Measurements from ENCODE around the gene SLC6A19. TPM values are rescaled to one million over a fixed set of nuclear protein-coding genes. Genes with fewer than 3 reads are reported as not detected.

The SLC6A19 gene
- total RNA-seq, 1 experiment from 2014 or later = not detected

GRCh38 chr5:1207555-1207954, 6.2 kb downstream of the SLC6A19 start:
- Histone ChIP-seq H3F3A (ENCODE audit: low read length, unreplicated experiment) (no peaks in the 10 kb centered on the region), H4K20me1 (ENCODE audit: low read length) (no peaks in the 10 kb centered on the region), H3K36me3 (ENCODE audit: low read depth, low read length) (no peaks in the 10 kb centered on the region), H3K9me3 (ENCODE audit: low read length) (no peaks in the 10 kb centered on the region), H3K27me3 (ENCODE audit: low read length) (peaks cover 3% of the 10 kb centered on the region; the same call in 1 of the 2 replicates), H3K27ac (ENCODE audit: low read length) (no peak overlapping the region), H3K9ac (ENCODE audit: low read length) (no peak overlapping the region), H3K4me1 (ENCODE audit: insufficient read depth, low read length) (no peaks in the 10 kb centered on the region), H3K79me2 (ENCODE audit: low read length) (no peaks in the 10 kb centered on the region), H3K4me3 (ENCODE audit: low read length) (no peak overlapping the region), H3K4me2 (ENCODE audit: low read length) (no peak overlapping the region), H3K9me2 (replicated peaks; ENCODE audit: low read length) (no peaks in the 10 kb centered on the region), H2AFZ (ENCODE audit: low read length) (no peak overlapping the region)
- DNase-seq = peak; percentile 24
- TF ChIP-seq EZH2phosphoT487 (IDR thresholded peaks at IDR 0.05; ENCODE audit: borderline replicate concordance, low read length) = no peak
- BruUV-seq (replicated peaks) = no TSS peak
- CTCF ChIA-PET = no interaction called here
- POLR2A ChIA-PET (ENCODE audit: unreplicated experiment) = no interaction called here
- ATAC-seq = no peak
- intact Hi-C loops (cut with micrococcal nuclease) = no loop called here

GRCh38 chr5:1208221-1208742, 6.9 kb downstream of the SLC6A19 start:
- H3K4me1 ChIP-seq (ENCODE audit: insufficient read depth, low read length) = no peaks in the 10 kb centered on the region
- DNase-seq = no peak
- ATAC-seq = no peak
- intact Hi-C loops (cut with micrococcal nuclease) = no loop called here
- H3K27me3 ChIP-seq (ENCODE audit: low read length) = peaks cover 3% of the 10 kb centered on the region; the same call in 1 of the 2 replicates
- H3K27ac ChIP-seq (ENCODE audit: low read length) = no peak overlapping the region
- no peaks in the 10 kb centered on the region for H3K9me2 ChIP-seq (replicated peaks; ENCODE audit: low read length)
- TF ChIP-seq EZH2phosphoT487 (IDR thresholded peaks at IDR 0.05; ENCODE audit: borderline replicate concordance, low read length) (no peak), EZH2 (IDR thresholded peaks at IDR 0.05; ENCODE audit: low read length, unreplicated experiment) (no peak)
- TF ChIP-seq, protein P1, sequence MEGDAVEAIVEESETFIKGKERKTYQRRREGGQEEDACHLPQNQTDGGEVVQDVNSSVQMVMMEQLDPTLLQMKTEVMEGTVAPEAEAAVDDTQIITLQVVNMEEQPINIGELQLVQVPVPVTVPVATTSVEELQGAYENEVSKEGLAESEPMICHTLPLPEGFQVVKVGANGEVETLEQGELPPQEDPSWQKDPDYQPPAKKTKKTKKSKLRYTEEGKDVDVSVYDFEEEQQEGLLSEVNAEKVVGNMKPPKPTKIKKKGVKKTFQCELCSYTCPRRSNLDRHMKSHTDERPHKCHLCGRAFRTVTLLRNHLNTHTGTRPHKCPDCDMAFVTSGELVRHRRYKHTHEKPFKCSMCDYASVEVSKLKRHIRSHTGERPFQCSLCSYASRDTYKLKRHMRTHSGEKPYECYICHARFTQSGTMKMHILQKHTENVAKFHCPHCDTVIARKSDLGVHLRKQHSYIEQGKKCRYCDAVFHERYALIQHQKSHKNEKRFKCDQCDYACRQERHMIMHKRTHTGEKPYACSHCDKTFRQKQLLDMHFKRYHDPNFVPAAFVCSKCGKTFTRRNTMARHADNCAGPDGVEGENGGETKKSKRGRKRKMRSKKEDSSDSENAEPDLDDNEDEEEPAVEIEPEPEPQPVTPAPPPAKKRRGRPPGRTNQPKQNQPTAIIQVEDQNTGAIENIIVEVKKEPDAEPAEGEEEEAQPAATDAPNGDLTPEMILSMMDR (conservative IDR thresholded peaks at IDR 0.05; ENCODE audit: low read depth, low read length) = no peak
- no peaks in the 10 kb centered on the region for H3F3A ChIP-seq (ENCODE audit: low read length, unreplicated experiment)
- H3K4me3 ChIP-seq (ENCODE audit: low read length) = no peak overlapping the region
- H4K20me1 ChIP-seq (ENCODE audit: low read length) = no peaks in the 10 kb centered on the region
- ChIA-PET CTCF (interaction anchor here (0.5 to 0.8 kb wide), 4 partner anchors 20 to 436 kb away, joined by 3 to 4 read pairs (median 3); no protein-coding TSS in a partner anchor), POLR2A (ENCODE audit: unreplicated experiment) (no interaction called here)
- no peaks in the 10 kb centered on the region for H3K79me2 ChIP-seq (ENCODE audit: low read length)
- no peak overlapping the region for H2AFZ ChIP-seq (ENCODE audit: low read length)
- no peaks in the 10 kb centered on the region for H3K9me3 ChIP-seq (ENCODE audit: low read length)
- H3K9ac ChIP-seq (ENCODE audit: low read length) = no peak overlapping the region
- H3K36me3 ChIP-seq (ENCODE audit: low read depth, low read length) = no peaks in the 10 kb centered on the region
- no TSS peak for BruUV-seq (replicated peaks)
- H3K4me2 ChIP-seq (ENCODE audit: low read length) = no peak overlapping the region

DNA sequence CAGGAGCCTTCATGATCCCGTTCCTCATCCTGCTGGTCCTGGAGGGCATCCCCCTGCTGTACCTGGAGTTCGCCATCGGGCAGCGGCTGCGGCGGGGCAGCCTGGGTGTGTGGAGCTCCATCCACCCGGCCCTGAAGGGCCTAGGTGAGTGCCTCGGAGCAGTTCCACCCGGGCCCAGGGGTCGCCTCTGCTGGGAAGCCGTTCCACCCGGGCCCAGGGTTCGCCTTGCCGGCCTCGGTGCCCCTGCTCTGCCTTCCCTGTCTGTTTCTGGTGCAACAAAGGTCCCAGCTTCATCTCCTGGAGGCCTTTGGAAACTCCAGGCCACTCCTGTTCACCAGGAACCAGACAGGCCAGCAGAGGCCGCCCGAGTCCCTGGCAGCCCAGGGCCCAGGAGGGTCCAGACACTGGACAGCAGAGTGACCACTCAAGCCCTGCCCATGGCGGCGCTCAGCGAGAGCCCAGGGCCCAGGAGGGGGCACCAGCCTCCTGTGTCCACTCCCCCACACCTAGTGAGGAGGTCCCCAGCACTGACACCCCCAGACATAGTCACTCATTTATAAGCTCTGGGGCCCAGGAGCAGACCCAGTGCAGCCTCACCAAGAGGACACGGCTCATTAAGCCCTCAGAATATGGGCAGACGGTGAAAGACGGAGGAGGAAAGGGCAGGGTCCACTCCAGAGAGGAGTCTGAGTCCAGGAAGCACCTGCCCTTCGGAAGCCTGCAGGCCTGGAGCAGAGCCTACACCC, 7.5 kb downstream of the SLC6A19 start:
- H3K4me2 ChIP-seq (ENCODE audit: low read length) = no peak overlapping the region
- H3K9me2 ChIP-seq (replicated peaks; ENCODE audit: low read length) = no peaks in the 10 kb centered on the region
- no peaks in the 10 kb centered on the region for H3K4me1 ChIP-seq (ENCODE audit: insufficient read depth, low read length)
- intact Hi-C loops (cut with micrococcal nuclease) = no loop called here
- no peak overlapping the region for H3K9ac ChIP-seq (ENCODE audit: low read length)
- no peaks in the 10 kb centered on the region for H3K36me3 ChIP-seq (ENCODE audit: low read depth, low read length)
- H3K79me2 ChIP-seq (ENCODE audit: low read length) = no peaks in the 10 kb centered on the region
- ATAC-seq (peak; percentile 70), DNase-seq (peak; percentile 25)
- H3K9me3 ChIP-seq (ENCODE audit: low read length) = no peaks in the 10 kb centered on the region
- H2AFZ ChIP-seq (ENCODE audit: low read length) = no peak overlapping the region
- no peaks in the 10 kb centered on the region for H4K20me1 ChIP-seq (ENCODE audit: low read length)
- H3F3A ChIP-seq (ENCODE audit: low read length, unreplicated experiment) = no peaks in the 10 kb centered on the region
- BruUV-seq (replicated peaks) = no TSS peak
- no peak overlapping the region for H3K4me3 ChIP-seq (ENCODE audit: low read length)
- ChIA-PET POLR2A (ENCODE audit: unreplicated experiment) (no interaction called here), CTCF (interaction anchor here (0.5 to 0.8 kb wide), 4 partner anchors 19 to 436 kb away, joined by 3 to 4 read pairs (median 3); no protein-coding TSS in a partner anchor)
- no peak overlapping the region for H3K27ac ChIP-seq (ENCODE audit: low read length)
- TF ChIP-seq, protein P1 (conservative IDR thresholded peaks at IDR 0.05; ENCODE audit: low read depth, low read length) = peak; percentile 42; the same call in 1 of the 2 replicates
- no peak for TF ChIP-seq EZH2 (IDR thresholded peaks at IDR 0.05; ENCODE audit: low read length, unreplicated experiment)
- peaks cover 3% of the 10 kb centered on the region; the same call in 1 of the 2 replicates for H3K27me3 ChIP-seq (ENCODE audit: low read length)
